Measurements from ENCODE around the gene EIF4B.

DNA sequence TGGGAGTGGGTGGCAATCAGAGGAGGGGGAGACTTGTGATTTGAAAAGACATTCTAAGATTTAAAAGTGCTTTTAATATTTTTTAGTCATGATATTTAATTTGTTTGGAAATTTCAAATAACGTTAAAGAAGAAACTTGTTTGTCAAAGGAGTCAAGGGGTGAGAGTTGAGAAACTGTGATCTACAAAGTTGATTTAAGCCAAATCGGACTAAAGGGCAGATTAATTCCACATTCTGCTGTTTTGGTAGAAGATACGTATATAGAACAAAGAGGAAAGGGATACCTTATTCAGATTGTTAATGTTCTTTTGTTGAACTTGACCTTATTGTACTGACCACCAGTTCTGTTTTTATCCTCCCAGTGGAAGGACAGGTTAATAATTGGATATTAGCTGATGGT, 6.7 kb downstream of the EIF4B start:
- no peak for TF ChIP-seq GATA2 (IDR thresholded peaks at IDR 0.05; ENCODE audit: low read depth, low read length)
- no peak for TF ChIP-seq GATA3 (IDR thresholded peaks at IDR 0.05; ENCODE audit: low read depth, low read length)
